A549 (cell line): ENCODE measurements around the gene ALG14.

Source experiments
- BCL3 ChIP-seq: fragments of >200 bp; sonication (Bioruptor Twin); formaldehyde crosslinking; IDR thresholded peaks from 3 replicates; pipeline ENCODE4 v1.6.1; 2016
- BHLHE40 ChIP-seq: IDR thresholded peaks from 2 replicates; pipeline ENCODE4 v1.6.1; 2012; ENCODE audit warnings: low read depth, low read length, inconsistent platforms
- CTCF ChIP-seq: fragments of >200 bp; sonication (Bioruptor Twin); formaldehyde crosslinking; IDR thresholded peaks from 3 replicates; pipeline ENCODE4 v1.5.1; 2016
- ELK1 ChIP-seq: fragments of 150-350 bp; IDR thresholded peaks from 2 replicates; pipeline ENCODE4 v1.6.1; 2014; ENCODE audit warnings: low read depth, mild to moderate bottlenecking, low read length
- EP300 ChIP-seq, 2 experiments: fragments of >200 bp; sonication (Bioruptor Twin); formaldehyde crosslinking; IDR thresholded peaks; 2 replicates in 1 of 2; 3 replicates in 1 of 2; pipeline ENCODE4 v1.6.1; 2016 to 2017
- ESRRA ChIP-seq: fragments of 150-350 bp; IDR thresholded peaks from 2 replicates; pipeline ENCODE4 v1.6.1; 2014; ENCODE audit warnings: mild to moderate bottlenecking, low read length, borderline replicate concordance
- HOXB13 ChIP-seq: fragments of 250-450 bp; sonication (Bioruptor Pico); IDR thresholded peaks from 2 replicates; pipeline ENCODE4 v1.5.0; 2020; ENCODE audit warnings: low read depth, mild to moderate bottlenecking, moderate library complexity
- HOXB5 ChIP-seq: fragments of 250-450 bp; sonication (Bioruptor Pico); IDR thresholded peaks from 2 replicates; pipeline ENCODE4 v1.5.0; 2020; ENCODE audit warnings: mild to moderate bottlenecking, moderate library complexity
- MAFK ChIP-seq: fragments of 450-650 bp; IDR thresholded peaks from 2 replicates; pipeline ENCODE4 v1.6.1; 2014; ENCODE audit not compliant: partially characterized antibody
- MAX ChIP-seq: IDR thresholded peaks from 2 replicates; pipeline ENCODE4 v1.6.1; 2012
- POLR2A ChIP-seq: IDR thresholded peaks from 2 replicates; pipeline ENCODE4 v1.6.1; 2012; ENCODE audit warnings: mild to moderate bottlenecking, low read length
- RFX5 ChIP-seq: fragments of 450-650 bp; IDR thresholded peaks from 2 replicates; pipeline ENCODE4 v1.7.1; 2014; ENCODE audit warnings: antibody characterized with exemption, mild to moderate bottlenecking, moderate library complexity
- USF2 ChIP-seq: fragments of 450-650 bp; IDR thresholded peaks from 2 replicates; pipeline ENCODE4 v1.6.1; 2014; ENCODE audit warnings: antibody characterized with exemption
- ZFP36 ChIP-seq: fragments of 450-650 bp; IDR thresholded peaks from 2 replicates; pipeline ENCODE4 v1.6.1; 2014; ENCODE audit warnings: borderline replicate concordance; ENCODE audit not compliant: partially characterized antibody

- TF ChIP-seq CTCF (no peak), ESRRA (no peak), POLR2A (no peak), USF2 (no peak), HOXB13 (CRISPR knock-in tag) (no peak), RFX5 (no peak), BHLHE40 (no peak), MAX (no peak), MAFK (no peak), EP300 (IDR thresholded peaks at IDR 0.05) (no peak), HOXB5 (CRISPR knock-in tag) (no peak), ELK1 (no peak), ZFP36 (no peak), BCL3 (no peak)
Measured at GRCh38 chr1:95061445-95062006, 11.2 kb downstream of the ALG14 start.
